MCF 10A (cell line): Measurements from ENCODE around the gene RPS6KA2. TPM values are rescaled to one million over a fixed set of nuclear protein-coding genes. Genes with fewer than 3 reads are reported as not detected.

Source experiments
- BruUV-seq: library from RNA; stranded (reverse); fragments of 400-500 nt; replicated peaks from 2 replicates; lab custom pipeline; 2021; lab: Mats Ljungman, UMichigan
- CTCF ChIA-PET: fragments of 300-600 bp; sonication (Branson Sonifier 250); formaldehyde crosslinking; extraction: SDS; loops from one replicate; lab custom pipeline; 2021; ENCODE audit warnings: antibody characterized with exemption, inconsistent platforms; lab: Yijun Ruan, JAX
- POLR2A ChIA-PET: fragments of 300-600, 350-650 bp; sonication (Branson Sonifier 250); formaldehyde crosslinking; extraction: SDS; loops from one replicate; lab custom pipeline; 2020; ENCODE audit warnings: antibody characterized with exemption, inconsistent platforms; lab: Yijun Ruan, JAX
- DNase-seq: peaks from one replicate; pipeline ENCODE4 v3.0.0-alpha.2; 2018; ENCODE audit not compliant: unreplicated experiment
- H3K27ac Mint-ChIP-seq: one replicate; pipeline ENCODE4 v1.8.0; 2022; ENCODE audit warnings: mild to moderate bottlenecking, low read depth, mixed read lengths; ENCODE audit not compliant: unreplicated experiment
- H3K27me3 Mint-ChIP-seq: one replicate; pipeline ENCODE4 v1.8.0; 2022; ENCODE audit warnings: mixed read lengths; ENCODE audit not compliant: insufficient read depth, unreplicated experiment
- H3K36me3 Mint-ChIP-seq: one replicate; pipeline ENCODE4 v1.8.0; 2022; ENCODE audit warnings: mild to moderate bottlenecking, moderate library complexity, mixed read lengths; ENCODE audit not compliant: insufficient read depth, unreplicated experiment
- H3K4me1 Mint-ChIP-seq: one replicate; pipeline ENCODE4 v1.8.0; 2022; ENCODE audit warnings: mixed read lengths; ENCODE audit not compliant: insufficient read depth, unreplicated experiment
- H3K4me3 Mint-ChIP-seq: one replicate; pipeline ENCODE4 v1.8.0; 2022; ENCODE audit warnings: mild to moderate bottlenecking, moderate library complexity, mixed read lengths; ENCODE audit not compliant: unreplicated experiment
- H3K9me3 Mint-ChIP-seq: one replicate; pipeline ENCODE4 v1.8.0; 2022; ENCODE audit warnings: mixed read lengths; ENCODE audit not compliant: unreplicated experiment
- CTCF ChIP-seq: fragments of 200-600 bp; IDR thresholded peaks from one replicate; pipeline ENCODE4 v1.8.0; 2022; ENCODE audit warnings: antibody characterized with exemption, mild to moderate bottlenecking; ENCODE audit not compliant: unreplicated experiment
- intact Hi-C: fragments of 100-400 bp; cut with micrococcal nuclease; formaldehyde crosslinking; loops from 2 replicates; pipeline ENCODE4 v1.14.1; 2022
- total RNA-seq: library from RNA; stranded (reverse); gene quantifications from 2 replicates; pipeline ENCODE4 v1.2.3, GENCODE V29; 2022

RPS6KA2 gene
- total RNA-seq, 1 experiment from 2014 or later, result 126 TPM

GRCh38 chr6:166488076-166488685, 138.9 kb downstream of the RPS6KA2 start:
- DNase-seq, result no peak
- H3K4me1 Mint-ChIP-seq, result no peaks in the 10 kb centered on the region
- peaks cover 90% of the 10 kb centered on the region for H3K36me3 Mint-ChIP-seq
- POLR2A ChIA-PET, result no interaction called here
- no peak overlapping the region for H3K4me3 Mint-ChIP-seq
- CTCF ChIA-PET, result interaction anchor here (0.5 kb wide), 1 partner anchor 148 kb away, joined by 3 read pairs; no protein-coding TSS in a partner anchor
- intact Hi-C loops, result no loop called here
- no peak for TF ChIP-seq CTCF
- H3K27ac Mint-ChIP-seq, result no peak overlapping the region
- H3K27me3 Mint-ChIP-seq, result no peaks in the 10 kb centered on the region
- H3K9me3 Mint-ChIP-seq, result no peaks in the 10 kb centered on the region
- BruUV-seq, result no TSS peak

GRCh38 chr6:166487148-166487547, 139.9 kb downstream of the RPS6KA2 start:
- no peaks in the 10 kb centered on the region for H3K4me1 Mint-ChIP-seq
- intact Hi-C loops, result no loop called here
- H3K27me3 Mint-ChIP-seq, result no peaks in the 10 kb centered on the region
- H3K9me3 Mint-ChIP-seq, result no peaks in the 10 kb centered on the region
- no peak for TF ChIP-seq CTCF
- H3K36me3 Mint-ChIP-seq, result peaks cover 88% of the 10 kb centered on the region
- POLR2A ChIA-PET, result interaction anchor here (0.6 to 0.7 kb wide), 2 partner anchors 14 to 40 kb away, joined by 3 read pairs; no protein-coding TSS in a partner anchor
- no peak overlapping the region for H3K4me3 Mint-ChIP-seq
- no TSS peak for BruUV-seq
- CTCF ChIA-PET, result no interaction called here
- no peak overlapping the region for H3K27ac Mint-ChIP-seq
- no peak for DNase-seq

DNA sequence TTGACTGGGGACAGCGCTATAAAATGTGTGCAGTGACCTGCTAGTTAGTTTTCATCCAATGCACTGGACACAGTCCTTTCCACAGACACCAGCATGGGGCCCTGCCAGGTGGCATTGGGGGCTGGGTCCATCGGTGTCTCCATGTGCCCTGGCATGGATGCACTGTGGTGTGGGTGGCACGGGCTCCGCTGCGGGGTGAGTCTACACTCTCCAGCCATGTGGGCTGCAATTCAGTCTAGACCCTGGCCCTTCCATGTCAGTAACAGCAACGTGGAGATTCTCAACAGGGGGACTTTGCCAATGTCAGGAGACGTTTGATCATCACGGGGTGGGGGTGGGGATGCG, 140.5 kb downstream of the RPS6KA2 start:
- peaks cover 88% of the 10 kb centered on the region for H3K36me3 Mint-ChIP-seq
- intact Hi-C loops, result no loop called here
- CTCF ChIA-PET, result no interaction called here
- DNase-seq, result no peak
- H3K27ac Mint-ChIP-seq, result no peak overlapping the region
- no TSS peak for BruUV-seq
- H3K4me1 Mint-ChIP-seq, result no peaks in the 10 kb centered on the region
- H3K4me3 Mint-ChIP-seq, result no peak overlapping the region
- POLR2A ChIA-PET, result interaction anchor here (0.7 kb wide), 1 partner anchor 41 kb away, joined by 3 read pairs; no protein-coding TSS in a partner anchor
- H3K27me3 Mint-ChIP-seq, result no peaks in the 10 kb centered on the region
- no peak for TF ChIP-seq CTCF
- H3K9me3 Mint-ChIP-seq, result no peaks in the 10 kb centered on the region

DNA sequence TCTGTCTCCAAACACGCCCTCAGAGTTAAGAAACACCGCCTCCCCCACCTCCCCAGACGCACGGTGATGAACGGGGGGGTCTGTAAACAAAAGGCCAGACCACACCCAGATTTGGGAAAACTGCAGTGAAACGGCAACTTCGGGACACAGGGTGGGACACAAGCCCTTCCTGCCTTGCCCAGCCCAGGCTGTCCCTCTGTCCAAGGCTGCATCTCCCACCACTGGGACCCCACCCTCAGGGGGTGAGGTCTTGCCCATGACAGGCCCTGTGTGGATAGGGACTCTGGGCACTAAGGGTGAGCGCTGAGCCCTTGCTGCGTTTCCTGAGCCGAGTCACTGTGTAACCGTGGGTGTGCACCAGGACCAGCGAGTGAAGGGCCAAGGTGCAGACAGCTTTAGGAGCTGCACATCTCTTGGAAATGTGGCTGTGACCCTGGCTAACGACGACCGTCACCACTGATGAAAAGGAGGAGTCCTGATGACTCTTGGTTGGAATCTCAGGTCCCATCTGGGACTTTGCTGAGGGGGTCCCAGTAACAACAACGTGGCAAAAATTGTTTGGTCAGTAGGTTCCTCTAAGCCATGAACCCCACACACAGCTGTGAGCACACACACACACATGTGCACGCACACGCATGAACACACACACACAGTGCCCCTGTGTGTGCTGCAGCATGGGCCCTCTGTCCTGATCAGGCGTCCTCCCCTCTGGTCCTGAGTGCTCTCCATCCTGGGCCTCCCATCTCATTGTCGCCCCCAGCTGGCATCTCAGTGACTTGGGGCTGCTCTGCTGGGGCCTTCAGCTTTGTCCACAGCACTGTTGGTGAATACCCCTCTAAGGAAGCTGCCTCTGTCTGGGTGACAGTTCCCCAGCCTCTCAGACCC, 141.2 kb downstream of the RPS6KA2 start:
- no TSS peak for BruUV-seq
- CTCF ChIA-PET, result no interaction called here

More for the DNA sequence above, 141.2 kb downstream of the RPS6KA2 start:
- no peaks in the 10 kb centered on the region for H3K9me3 Mint-ChIP-seq
- no peak overlapping the region for H3K27ac Mint-ChIP-seq
- H3K4me1 Mint-ChIP-seq, result no peaks in the 10 kb centered on the region
- no peak for TF ChIP-seq CTCF
- DNase-seq, result peak; percentile 4
- H3K36me3 Mint-ChIP-seq, result peaks cover 88% of the 10 kb centered on the region
- intact Hi-C loops, result no loop called here
- H3K27me3 Mint-ChIP-seq, result no peaks in the 10 kb centered on the region
- POLR2A ChIA-PET, result no interaction called here
- no peak overlapping the region for H3K4me3 Mint-ChIP-seq
